GM23248 (cell line): ENCODE results near the gene BMAL1. TPM values are rescaled to one million over a fixed set of nuclear protein-coding genes. Genes with fewer than 3 reads are reported as not detected.
A peak's percentile ranks its signal among the peaks of the same experiment; 100 is the strongest.

Experiments used
- DNase-seq: peaks from one replicate; pipeline ENCODE4 v3.0.0-alpha.2; 2015
- H2AFZ ChIP-seq: fragments of 200-600 bp; sonication (generic); 2 replicates; pipeline ENCODE4 v1.6.1; 2016; ENCODE audit warnings: antibody characterized with exemption
- H3F3A ChIP-seq: fragments of 200-600 bp; sonication (generic); 2 replicates; pipeline ENCODE4 v1.6.1; 2016; ENCODE audit warnings: mild to moderate bottlenecking, antibody characterized with exemption, mixed run types; ENCODE audit not compliant: insufficient read depth
- H3K27ac ChIP-seq: fragments of 200-600 bp; sonication (generic); 2 replicates; pipeline ENCODE4 v1.5.1; 2016; ENCODE audit warnings: mild to moderate bottlenecking
- H3K27me3 ChIP-seq: fragments of 200-600 bp; sonication (generic); replicated peaks from 2 replicates; pipeline ENCODE4 v1.6.1; 2016; ENCODE audit warnings: mild to moderate bottlenecking; ENCODE audit not compliant: insufficient read depth
- H3K36me3 ChIP-seq: fragments of 200-600 bp; sonication (generic); 2 replicates; pipeline ENCODE4 v1.6.1; 2016; ENCODE audit warnings: low read depth, mild to moderate bottlenecking
- H3K4me1 ChIP-seq: fragments of 200-600 bp; sonication (generic); 2 replicates; pipeline ENCODE4 v1.6.1; 2016; ENCODE audit warnings: mild to moderate bottlenecking; ENCODE audit not compliant: insufficient read depth
- H3K4me2 ChIP-seq: fragments of 200-600 bp; sonication (generic); one replicate; pipeline ENCODE4 v1.6.1; 2016; ENCODE audit warnings: mild to moderate bottlenecking; ENCODE audit not compliant: unreplicated experiment
- H3K4me3 ChIP-seq: fragments of 200-600 bp; sonication (generic); 2 replicates; pipeline ENCODE4 v1.5.1; 2016; ENCODE audit warnings: mild to moderate bottlenecking
- H3K79me2 ChIP-seq: fragments of 200-600 bp; sonication (generic); 2 replicates; pipeline ENCODE4 v1.6.1; 2016; ENCODE audit warnings: mild to moderate bottlenecking; ENCODE audit not compliant: insufficient read depth
- H3K9ac ChIP-seq: fragments of 200-600 bp; sonication (generic); 2 replicates; pipeline ENCODE4 v1.6.1; 2016; ENCODE audit warnings: mild to moderate bottlenecking
- H3K9me2 ChIP-seq: fragments of 200-600 bp; sonication (generic); 2 replicates; pipeline ENCODE4 v1.6.1; 2016; ENCODE audit warnings: mixed run types, mild to moderate bottlenecking, moderate library complexity; ENCODE audit not compliant: insufficient read depth
- H3K9me3 ChIP-seq: fragments of 200-600 bp; sonication (generic); one replicate; pipeline ENCODE4 v1.6.1; 2017; ENCODE audit warnings: low read depth
- H4K20me1 ChIP-seq: fragments of 200-600 bp; sonication (generic); 2 replicates; pipeline ENCODE4 v1.6.0; 2016; ENCODE audit not compliant: insufficient read depth
- EZH2 ChIP-seq: fragments of 200-600 bp; sonication (generic); IDR thresholded peaks from 2 replicates; pipeline ENCODE4 v1.6.1; 2018; ENCODE audit warnings: antibody characterized with exemption, mild to moderate bottlenecking; ENCODE audit not compliant: insufficient read depth, poor library complexity, severe bottlenecking
- EZH2phosphoT487 ChIP-seq: fragments of 200-600 bp; sonication (generic); IDR thresholded peaks from 2 replicates; pipeline ENCODE4 v1.6.1; 2018; ENCODE audit warnings: antibody characterized with exemption, moderate library complexity, mild to moderate bottlenecking, low read depth; ENCODE audit not compliant: insufficient read depth
- WGBS, 2 experiments: methylation state at CpG; one replicate each; pipeline ENCODE4 v1.1.6; 2015 to 2017; ENCODE audit warnings: low lambda C conversion rate in 2 of 2, low coverage in 1 of 2; ENCODE audit errors: missing lambda C conversion rate in 2 of 2; 5-methylcytosine and 5-hydroxymethylcytosine counted together
- in situ Hi-C: fragments of 300-500 bp; cut with MboI; formaldehyde crosslinking; loops from 2 replicates; pipeline ENCODE4 v1.15.0; 2020
- polyA plus RNA-seq: library from polyadenylated mRNA; unstranded; fragments of >200 nt; fragmentation: Nextera tagmentation; extraction: Ambion mirVana; gene quantifications from 2 replicates; pipeline ENCODE4 v1.2.1, GENCODE V29; 2016
- total RNA-seq: library from RNA; depleted of rRNA; stranded (reverse); fragments of >200 nt; shearing (Covaris generic); gene quantifications from 2 replicates; pipeline ENCODE4 v1.2.3, GENCODE V29; 2014; rRNA removed

Gene BMAL1
- total RNA-seq (41.7 and 66.5 TPM in 2 replicates), polyA plus RNA-seq (31.9 and 34.9 TPM in 2 replicates)

GRCh38 chr11:13277768-13278608, at the start of gene BMAL1:
BMAL1 (plus strand) TSS chr11:13277790; CDS start chr11:13354309, 76,519 bp downstream.
- in situ Hi-C loops = no loop called here
- H2AFZ ChIP-seq = peak within 1 kb of the TSS; percentile 96
- H3K27me3 ChIP-seq = no peaks in the 10 kb centered on the region
- peak within 1 kb of the TSS; percentile 98 for H3K4me2 ChIP-seq
- peaks cover 25% of the 10 kb centered on the region for H3F3A ChIP-seq
- peaks cover 3% of the 10 kb centered on the region; the same call in 1 of the 2 replicates for H4K20me1 ChIP-seq
- H3K27ac ChIP-seq = peak within 1 kb of the TSS; percentile 56
- H3K9ac ChIP-seq = peak within 1 kb of the TSS; percentile 83
- DNase-seq = peak; percentile 67
- H3K79me2 ChIP-seq = peaks cover 51% of the 10 kb centered on the region
- H3K9me3 ChIP-seq = no peaks in the 10 kb centered on the region
- peak within 1 kb of the TSS; percentile 86 for H3K4me3 ChIP-seq
- peaks cover 20% of the 10 kb centered on the region for H3K4me1 ChIP-seq
- 1% methylated on average over 57 to 58 of the region's 95 CpGs for WGBS, 2 experiments
- H3K9me2 ChIP-seq = no peaks in the 10 kb centered on the region
- no peak for TF ChIP-seq EZH2phosphoT487
- no peak for TF ChIP-seq EZH2
- H3K36me3 ChIP-seq = no peaks in the 10 kb centered on the region

GRCh38 chr11:13228572-13228971, 49.0 kb upstream of the BMAL1 start:
- H3K27me3 ChIP-seq = no peaks in the 10 kb centered on the region
- peak overlapping the region; percentile 25; the same call in 1 of the 2 replicates for H3K9ac ChIP-seq
- no peak overlapping the region for H3K4me3 ChIP-seq
- in situ Hi-C loops = no loop called here
- H4K20me1 ChIP-seq = no peaks in the 10 kb centered on the region
- WGBS, 2 experiments = 82% methylated on average over 4 of the region's 4 CpGs
- no peaks in the 10 kb centered on the region for H3K36me3 ChIP-seq
- peaks cover 23% of the 10 kb centered on the region for H3K4me1 ChIP-seq
- no peaks in the 10 kb centered on the region for H3K9me2 ChIP-seq
- no peak for TF ChIP-seq EZH2
- TF ChIP-seq EZH2phosphoT487 = no peak
- peak overlapping the region; percentile 74 for H2AFZ ChIP-seq
- H3F3A ChIP-seq = peaks cover 17% of the 10 kb centered on the region; the same call in 1 of the 2 replicates
- no peak for DNase-seq
- H3K4me2 ChIP-seq = no peak overlapping the region
- H3K27ac ChIP-seq = peak overlapping the region; percentile 13; the same call in 1 of the 2 replicates
- no peaks in the 10 kb centered on the region for H3K9me3 ChIP-seq
- no peaks in the 10 kb centered on the region for H3K79me2 ChIP-seq

GRCh38 chr11:13229136-13229535, 48.5 kb upstream of the BMAL1 start:
- no peak overlapping the region for H3K4me2 ChIP-seq
- H3K4me3 ChIP-seq = no peak overlapping the region
- no peaks in the 10 kb centered on the region for H4K20me1 ChIP-seq
- no peaks in the 10 kb centered on the region for H3K79me2 ChIP-seq
- peak; percentile 64 for DNase-seq
- no peaks in the 10 kb centered on the region for H3K9me2 ChIP-seq
- H3K9ac ChIP-seq = peak overlapping the region; percentile 25; the same call in 1 of the 2 replicates
- peaks cover 17% of the 10 kb centered on the region; the same call in 1 of the 2 replicates for H3F3A ChIP-seq
- no peak for TF ChIP-seq EZH2phosphoT487
- no peak for TF ChIP-seq EZH2
- in situ Hi-C loops = no loop called here
- H2AFZ ChIP-seq = peak overlapping the region; percentile 74
- WGBS, 2 experiments = 8 to 13% methylated on average over 4 of the region's 4 CpGs
- H3K27ac ChIP-seq = peak overlapping the region; percentile 13; the same call in 1 of the 2 replicates
- H3K9me3 ChIP-seq = no peaks in the 10 kb centered on the region
- H3K4me1 ChIP-seq = peaks cover 23% of the 10 kb centered on the region
- no peaks in the 10 kb centered on the region for H3K27me3 ChIP-seq
- H3K36me3 ChIP-seq = no peaks in the 10 kb centered on the region

GRCh38 chr11:13229711-13230318, 47.8 kb upstream of the BMAL1 start:
- Histone ChIP-seq H3K9me3 (no peaks in the 10 kb centered on the region), H3F3A (peaks cover 17% of the 10 kb centered on the region; the same call in 1 of the 2 replicates), H4K20me1 (no peaks in the 10 kb centered on the region), H3K79me2 (no peaks in the 10 kb centered on the region), H3K27me3 (no peaks in the 10 kb centered on the region), H3K4me1 (peaks cover 23% of the 10 kb centered on the region), H3K9ac (peak overlapping the region; percentile 25; the same call in 1 of the 2 replicates), H3K36me3 (no peaks in the 10 kb centered on the region), H3K4me2 (peak overlapping the region; percentile 13), H2AFZ (peak overlapping the region; percentile 74), H3K27ac (peak overlapping the region; percentile 11), H3K9me2 (no peaks in the 10 kb centered on the region), H3K4me3 (no peak overlapping the region)
- no peak for TF ChIP-seq EZH2
- no peak for TF ChIP-seq EZH2phosphoT487
- 4 to 16% methylated on average over 2 of the region's 2 CpGs for WGBS, 2 experiments
- in situ Hi-C loops = no loop called here
- peak; percentile 34 for DNase-seq
